Activated T-cell treated with anti-CD3 and anti-CD28 coated beads for 24 hours (primary cell): Measurements from ENCODE around the gene CACNA1C.

ENCODE experiments used
- DNase-seq: peaks from one replicate; pipeline ENCODE4 v3.0.0-alpha.2; 2020; ENCODE audit warnings: low read depth

Gene CACNA1C

GRCh38 chr12:2646341-2646740 lies 593.6 kb downstream of the CACNA1C start:
- no peak for DNase-seq

- DNase-seq = no peak
Measured at GRCh38 chr12:2647186-2647585, 594.4 kb downstream of the CACNA1C start.

DNA sequence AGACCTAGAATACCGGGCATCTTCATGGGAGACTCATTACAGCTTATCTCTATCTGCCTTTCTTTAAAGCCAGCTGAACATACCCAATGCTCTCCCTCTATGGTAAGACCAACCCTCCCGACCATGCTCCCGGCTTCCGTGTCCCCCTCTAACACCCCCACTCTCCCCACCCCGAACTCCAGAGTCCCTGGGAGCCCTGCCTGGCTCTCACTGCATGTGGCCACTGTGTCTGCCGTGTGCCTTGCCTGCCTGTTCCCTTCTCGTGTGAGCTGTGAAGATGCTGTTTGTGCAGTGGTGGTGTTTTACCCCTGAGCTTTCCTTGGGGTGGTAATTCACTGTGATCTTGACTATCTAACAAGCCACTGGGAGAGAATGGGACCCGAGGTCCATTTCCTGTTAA lies 595.6 kb downstream of the CACNA1C start:
- DNase-seq = no peak

DNA sequence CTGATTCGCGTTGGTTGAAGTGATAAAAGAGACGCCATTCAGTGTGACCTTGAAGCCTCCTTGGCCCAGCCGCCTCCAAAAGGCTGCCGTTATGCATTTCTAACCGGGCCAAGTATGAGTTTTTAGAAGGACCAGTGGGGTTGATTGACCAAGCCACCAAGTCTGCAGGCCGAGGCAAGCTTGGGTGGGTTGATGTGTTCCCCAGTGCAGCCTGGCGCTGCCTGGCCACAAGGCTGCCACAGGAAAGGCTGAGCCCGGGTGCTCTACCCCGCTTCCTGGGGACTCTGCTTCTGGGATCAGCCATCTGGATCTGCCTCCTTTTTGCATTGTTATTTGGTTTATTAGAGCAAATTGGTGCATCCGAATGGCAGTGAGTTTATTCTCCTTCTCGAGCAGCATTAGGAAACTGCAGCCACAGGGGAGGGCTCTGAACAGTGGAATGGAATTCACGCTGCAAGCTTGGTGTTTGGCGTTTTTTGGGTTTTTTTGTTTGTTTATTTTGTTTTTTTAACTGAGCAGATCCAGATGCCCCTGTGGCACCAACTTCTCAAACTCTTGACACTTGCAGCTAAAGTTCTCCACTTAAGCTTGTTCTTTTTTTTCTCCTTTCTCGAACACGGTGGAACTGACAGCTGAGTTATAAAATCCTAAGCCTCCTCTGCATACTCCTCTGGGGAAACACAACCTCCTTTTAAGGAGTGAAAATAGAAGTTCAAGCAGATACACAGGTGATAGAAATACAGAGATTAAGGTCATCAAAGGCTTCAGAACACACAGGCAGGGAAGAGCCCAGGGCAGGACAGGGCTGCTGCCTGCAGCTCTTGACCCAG lies 596.6 kb downstream of the CACNA1C start:
- DNase-seq = no peak

- no peak for DNase-seq
Measured at GRCh38 chr12:2650261-2651067, 597.7 kb downstream of the CACNA1C start.

GRCh38 chr12:2651068-2651965 lies 598.5 kb downstream of the CACNA1C start:
- DNase-seq = no peak

- no peak for DNase-seq
Measured at GRCh38 chr12:2652011-2652400, 599.2 kb downstream of the CACNA1C start.

- no peak for DNase-seq
Measured at GRCh38 chr12:2652401-2653081, 599.8 kb downstream of the CACNA1C start.

GRCh38 chr12:2653461-2653965 lies 600.7 kb downstream of the CACNA1C start:
- no peak for DNase-seq

DNA sequence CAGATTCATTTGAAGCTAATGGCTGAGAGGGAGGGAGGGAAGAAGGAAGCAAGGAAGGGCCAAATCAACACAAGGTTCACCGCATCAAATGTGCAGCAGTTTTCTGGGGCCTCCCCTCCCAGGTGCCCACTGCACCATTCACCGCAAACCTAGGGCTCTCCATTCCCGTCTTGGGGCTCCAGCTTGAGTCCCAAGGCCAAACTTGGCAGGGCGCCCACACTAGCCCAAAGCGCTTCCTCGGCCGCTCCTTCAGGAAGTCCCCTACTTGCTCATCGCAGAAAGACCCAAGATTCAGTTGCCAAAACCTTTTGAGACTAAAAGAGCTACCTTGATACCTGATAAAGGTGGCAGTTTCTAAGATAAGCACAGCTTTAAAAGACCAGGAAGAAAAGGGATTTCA lies 601.5 kb downstream of the CACNA1C start:
- DNase-seq = no peak

GRCh38 chr12:2654741-2655140 lies 602.0 kb downstream of the CACNA1C start:
- no peak for DNase-seq

GRCh38 chr12:2662524-2662923 lies 609.7 kb downstream of the CACNA1C start:
- DNase-seq = no peak

- DNase-seq = no peak
Measured at GRCh38 chr12:2664721-2665577, 612.2 kb downstream of the CACNA1C start.

- DNase-seq = no peak
Measured at GRCh38 chr12:2666411-2666810, 613.6 kb downstream of the CACNA1C start.

DNA sequence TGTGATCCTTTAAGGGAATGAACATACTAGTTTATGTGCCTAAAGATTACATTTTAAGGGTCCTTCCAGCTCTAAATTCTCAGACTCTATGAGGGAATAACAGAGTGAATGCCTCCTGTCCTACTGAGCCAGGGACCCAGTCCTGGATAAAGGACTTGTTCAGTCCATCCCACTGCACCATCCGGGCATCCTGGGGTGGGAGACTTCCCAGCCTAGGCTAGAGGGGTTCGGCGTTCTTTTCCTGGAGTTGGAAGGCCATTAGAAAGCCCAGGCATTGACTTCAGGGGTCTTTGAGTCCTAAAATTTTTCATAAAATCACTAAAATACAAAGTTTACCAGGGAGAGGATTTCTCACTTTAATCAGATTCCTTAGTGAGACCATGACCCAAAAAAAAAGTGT lies 614.1 kb downstream of the CACNA1C start:
- DNase-seq = no peak

DNA sequence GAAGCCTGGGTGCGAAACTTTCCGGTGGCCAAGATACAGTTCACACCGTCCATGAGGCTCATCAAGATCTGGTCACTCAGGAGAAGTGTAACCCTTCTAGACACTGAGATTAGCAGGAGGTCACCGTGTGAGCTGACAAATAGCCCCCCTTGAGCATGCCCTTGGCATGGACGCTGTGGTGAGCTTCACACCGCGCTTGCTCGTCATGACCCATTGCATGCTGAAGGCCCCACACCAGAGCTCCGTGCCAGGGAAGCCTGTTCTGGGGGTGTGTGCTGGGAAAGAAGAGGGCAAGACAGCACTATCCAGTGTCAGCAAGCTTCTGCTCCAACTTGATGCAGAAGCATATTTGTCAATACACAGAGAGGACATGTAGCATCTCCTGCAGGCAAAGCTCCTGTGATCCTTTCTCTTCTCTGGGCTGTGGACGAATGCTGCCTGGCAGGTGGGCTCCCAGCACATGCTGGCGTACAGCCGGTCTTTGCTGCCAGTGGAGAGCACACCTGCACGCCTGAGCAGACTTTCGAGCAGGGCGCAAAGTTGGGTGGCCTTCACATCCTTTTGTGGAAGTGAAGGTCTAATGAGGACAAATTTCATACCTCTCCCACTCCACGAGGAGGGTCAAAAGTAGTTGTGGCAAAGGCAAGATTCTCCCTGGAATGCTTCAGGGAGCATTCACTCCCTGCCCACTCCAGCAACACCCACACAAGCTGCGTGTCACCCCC lies 615.1 kb downstream of the CACNA1C start:
- DNase-seq = no peak

DNA sequence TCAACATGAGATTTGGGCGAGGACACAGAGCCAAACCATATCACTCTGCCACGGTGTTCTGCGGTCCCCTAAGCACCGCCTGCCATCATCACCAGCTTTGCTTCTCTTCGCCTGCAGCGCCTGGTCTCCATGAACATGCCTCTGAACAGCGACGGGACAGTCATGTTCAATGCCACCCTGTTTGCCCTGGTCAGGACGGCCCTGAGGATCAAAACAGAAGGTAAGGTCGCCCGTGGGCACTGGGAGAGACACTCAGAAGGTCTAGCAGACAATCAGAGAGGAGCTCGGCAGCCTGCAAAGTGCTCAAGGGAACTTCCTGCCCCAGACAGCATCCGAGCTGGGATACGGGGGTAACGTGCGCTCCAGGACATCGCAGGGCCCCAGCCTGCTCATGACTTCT lies 616.0 kb downstream of the CACNA1C start:
- no peak for DNase-seq

GRCh38 chr12:2669560-2669959 lies 616.8 kb downstream of the CACNA1C start:
- DNase-seq = no peak

DNA sequence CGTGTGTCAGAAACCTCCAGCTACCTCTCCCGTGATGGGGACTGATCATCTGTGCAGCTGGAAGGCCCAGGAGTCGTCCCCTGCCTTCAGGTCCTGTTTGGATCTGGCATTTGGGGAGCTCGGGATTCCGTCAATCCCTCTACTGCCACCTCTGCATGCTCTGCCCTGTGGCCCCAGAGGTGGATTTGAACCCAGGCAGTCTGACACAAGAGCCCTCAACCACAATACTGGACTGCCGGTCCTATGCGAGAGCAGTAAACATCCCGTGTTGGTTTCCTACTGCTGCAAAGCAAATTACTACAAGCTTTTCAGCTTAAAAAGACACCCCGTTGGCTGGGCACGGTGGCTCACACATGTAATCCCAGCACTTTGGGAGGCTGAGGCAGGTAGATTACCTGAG lies 620.1 kb downstream of the CACNA1C start:
- DNase-seq = no peak
